CD4-positive, alpha-beta T cell (primary cell): ENCODE data around the gene SLC1A3. TPM values are rescaled to one million over a fixed set of nuclear protein-coding genes. Genes with fewer than 3 reads are reported as not detected.

Experiments
- ATAC-seq: fragments of 200-7000 bp; cut with Tn5 transposase; one replicate; pipeline ENCODE4 v1.10.0; 2022; ENCODE audit warnings: mild to moderate bottlenecking; ENCODE audit not compliant: poor library complexity
- CTCF ChIA-PET: fragments of 350-600 bp; sonication (Branson Sonifier 250); formaldehyde crosslinking; loops from one replicate; lab custom pipeline; 2021; ENCODE audit warnings: antibody characterized with exemption, inconsistent platforms; lab: Charles Lee
- POLR2A ChIA-PET: fragments of 350-600 bp; sonication (Branson Sonifier 250); formaldehyde crosslinking; loops from one replicate; lab custom pipeline; 2021; ENCODE audit warnings: antibody characterized with exemption, inconsistent platforms; lab: Charles Lee
- DNase-seq, 14 experiments: peaks; one replicate each; pipeline ENCODE4 v3.0.0-alpha.2; 2013 to 2020; ENCODE audit warnings: mixed read lengths in 2 of 14
- H3K27ac ChIP-seq, 2 donors: one replicate each; pipeline versions ENCODE4 v1.5.1 to v1.7.0; 2013; ENCODE audit warnings: low read length in 2 of 2, low read depth in 1 of 2, mild to moderate bottlenecking in 1 of 2
- H3K27me3 ChIP-seq, 2 experiments: 1 replicate in 1 of 2; 2 replicates in 1 of 2; pipeline versions ENCODE4 v1.6.1 to v1.7.0; 2013; ENCODE audit warnings: low read length in 2 of 2, control low read depth in 1 of 2, mild to moderate bottlenecking in 1 of 2, moderate library complexity in 1 of 2; ENCODE audit not compliant: insufficient read depth in 2 of 2, control insufficient read depth in 1 of 2
- H3K36me3 ChIP-seq: one replicate; pipeline ENCODE4 v1.6.1; 2013; ENCODE audit warnings: low read length, control low read depth; ENCODE audit not compliant: insufficient read depth
- H3K4me1 ChIP-seq: one replicate; pipeline ENCODE4 v1.6.1; 2013; ENCODE audit warnings: low read length, control low read depth; ENCODE audit not compliant: insufficient read depth
- H3K4me3 ChIP-seq: one replicate; pipeline ENCODE4 v1.5.1; 2013; ENCODE audit warnings: mild to moderate bottlenecking, low read length, moderate library complexity
- H3K9me3 ChIP-seq, 2 experiments: 1 replicate in 1 of 2; 2 replicates in 1 of 2; pipeline versions ENCODE4 v1.6.1 to v1.7.0; 2013; ENCODE audit warnings: low read length in 2 of 2, mild to moderate bottlenecking in 2 of 2, control low read depth in 1 of 2, moderate library complexity in 1 of 2; ENCODE audit not compliant: control insufficient read depth in 1 of 2, insufficient read depth in 1 of 2
- H3K27ac Mint-ChIP-seq: one replicate; pipeline ENCODE4 v1.8.0; 2020; ENCODE audit warnings: mixed read lengths
- H3K27me3 Mint-ChIP-seq: one replicate; pipeline ENCODE4 v1.8.0; 2021; ENCODE audit warnings: mixed read lengths
- H3K36me3 Mint-ChIP-seq: one replicate; pipeline ENCODE4 v1.8.0; 2021; ENCODE audit warnings: low read depth, mixed read lengths
- H3K4me1 Mint-ChIP-seq: one replicate; pipeline ENCODE4 v1.8.0; 2021; ENCODE audit warnings: low read depth, mixed read lengths
- H3K4me3 Mint-ChIP-seq: one replicate; pipeline ENCODE4 v1.8.0; 2020; ENCODE audit warnings: mild to moderate bottlenecking, mixed read lengths
- H3K9me3 Mint-ChIP-seq: one replicate; pipeline ENCODE4 v1.8.0; 2020; ENCODE audit warnings: mixed read lengths
- intact Hi-C, 2 experiments: fragments of 100-400 bp; cut with DNase I in 1 of 2; cut with micrococcal nuclease in 1 of 2; formaldehyde crosslinking; loops; one replicate each; pipeline versions ENCODE4 v1.15.1 to v1.9.0; 2023 to 2025; cut with DNase I, micrococcal nuclease
- total RNA-seq, 174 experiments: library from RNA in 2 of 174; stranded (reverse) in 2 of 174; gene quantifications; one replicate each; pipeline ENCODE4 v1.2.3 and lab custom pipeline; 2021 to 2026
- TF ChIP-seq, protein P1 (sequence below): fragments of 200-600 bp; IDR thresholded peaks from one replicate; pipeline ENCODE4 v1.8.0; 2022; ENCODE audit warnings: antibody characterized with exemption, mild to moderate bottlenecking

The SLC1A3 gene
- total RNA-seq, 2 experiments from 2014 or later: not detected

DNA sequence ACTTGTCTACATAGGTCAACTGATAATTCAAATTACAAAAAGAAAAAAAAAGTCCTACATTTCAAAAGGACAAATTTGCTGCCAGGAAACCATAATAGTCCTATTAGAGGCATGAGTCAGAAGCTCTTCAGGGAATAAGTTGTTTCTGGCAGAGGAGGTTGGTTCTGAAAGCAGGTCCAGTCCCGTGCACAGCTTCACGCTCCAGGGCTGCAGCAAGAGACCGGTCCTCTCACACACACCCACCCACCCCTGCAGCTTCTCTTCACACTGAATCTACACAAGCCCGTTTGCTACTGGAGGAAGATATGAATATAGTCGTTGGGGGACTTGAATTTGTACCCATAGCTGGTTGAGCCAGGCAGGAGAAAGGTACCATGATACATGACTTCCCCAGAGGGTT is 36.9 kb upstream of the SLC1A3 start:
- Mint-ChIP-seq H3K36me3 (no peaks in the 10 kb centered on the region), H3K4me1 (no peaks in the 10 kb centered on the region), H3K9me3 (no peaks in the 10 kb centered on the region), H3K27me3 (no peaks in the 10 kb centered on the region), H3K27ac (no peak overlapping the region), H3K4me3 (no peak overlapping the region)
- no peaks in the 10 kb centered on the region for H3K36me3 ChIP-seq
- H3K27ac ChIP-seq: no peak overlapping the region
- H3K9me3 ChIP-seq: no peaks in the 10 kb centered on the region
- no peak for DNase-seq
- no peaks in the 10 kb centered on the region for H3K4me1 ChIP-seq
- CTCF ChIA-PET: no interaction called here
- intact Hi-C loops: no loop called here
- POLR2A ChIA-PET: no interaction called here
- no peak for ATAC-seq
- TF ChIP-seq, protein P1, sequence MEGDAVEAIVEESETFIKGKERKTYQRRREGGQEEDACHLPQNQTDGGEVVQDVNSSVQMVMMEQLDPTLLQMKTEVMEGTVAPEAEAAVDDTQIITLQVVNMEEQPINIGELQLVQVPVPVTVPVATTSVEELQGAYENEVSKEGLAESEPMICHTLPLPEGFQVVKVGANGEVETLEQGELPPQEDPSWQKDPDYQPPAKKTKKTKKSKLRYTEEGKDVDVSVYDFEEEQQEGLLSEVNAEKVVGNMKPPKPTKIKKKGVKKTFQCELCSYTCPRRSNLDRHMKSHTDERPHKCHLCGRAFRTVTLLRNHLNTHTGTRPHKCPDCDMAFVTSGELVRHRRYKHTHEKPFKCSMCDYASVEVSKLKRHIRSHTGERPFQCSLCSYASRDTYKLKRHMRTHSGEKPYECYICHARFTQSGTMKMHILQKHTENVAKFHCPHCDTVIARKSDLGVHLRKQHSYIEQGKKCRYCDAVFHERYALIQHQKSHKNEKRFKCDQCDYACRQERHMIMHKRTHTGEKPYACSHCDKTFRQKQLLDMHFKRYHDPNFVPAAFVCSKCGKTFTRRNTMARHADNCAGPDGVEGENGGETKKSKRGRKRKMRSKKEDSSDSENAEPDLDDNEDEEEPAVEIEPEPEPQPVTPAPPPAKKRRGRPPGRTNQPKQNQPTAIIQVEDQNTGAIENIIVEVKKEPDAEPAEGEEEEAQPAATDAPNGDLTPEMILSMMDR: no peak
- no peak overlapping the region for H3K4me3 ChIP-seq
- peaks cover 0 to 4% of the 10 kb centered on the region in 2 experiments for H3K27me3 ChIP-seq

DNA sequence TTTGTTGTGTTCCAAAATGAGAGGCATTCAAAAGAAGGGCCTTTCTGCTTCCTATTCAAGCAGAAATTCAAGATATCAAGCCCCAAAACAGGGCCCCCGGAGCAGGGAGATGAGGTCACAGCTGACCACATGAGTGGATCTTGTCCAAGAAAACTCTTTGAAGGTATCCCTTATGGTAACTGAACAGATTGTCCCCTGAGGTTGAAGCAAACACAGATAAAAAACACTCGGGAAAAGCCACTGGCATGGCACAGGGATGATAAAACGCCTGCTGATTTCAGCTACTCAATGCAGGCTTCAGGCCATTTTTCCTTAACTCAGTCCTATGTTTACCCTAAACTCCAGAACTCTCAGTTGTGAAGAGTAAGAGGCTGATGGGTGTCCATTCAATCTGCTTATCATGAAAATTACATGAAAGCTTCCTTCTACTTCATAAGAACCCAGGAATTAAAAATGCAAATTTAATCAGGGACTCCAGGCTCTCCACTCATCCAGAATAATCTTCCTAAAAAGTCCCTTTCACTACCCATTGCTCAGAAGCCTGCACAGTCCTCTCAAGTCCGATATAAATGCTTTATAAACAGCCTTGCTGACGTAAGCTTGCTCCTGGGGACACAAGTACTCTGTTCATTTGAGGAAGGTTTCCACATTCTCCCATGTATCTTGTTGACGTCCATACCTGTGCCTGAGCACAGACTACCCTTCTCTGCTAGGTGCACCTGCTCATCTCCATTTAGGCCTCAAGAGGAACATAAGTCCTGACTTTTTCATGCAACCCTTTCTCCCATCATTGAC is 35.9 kb upstream of the SLC1A3 start:
- H3K4me3 Mint-ChIP-seq: no peak overlapping the region

DNA sequence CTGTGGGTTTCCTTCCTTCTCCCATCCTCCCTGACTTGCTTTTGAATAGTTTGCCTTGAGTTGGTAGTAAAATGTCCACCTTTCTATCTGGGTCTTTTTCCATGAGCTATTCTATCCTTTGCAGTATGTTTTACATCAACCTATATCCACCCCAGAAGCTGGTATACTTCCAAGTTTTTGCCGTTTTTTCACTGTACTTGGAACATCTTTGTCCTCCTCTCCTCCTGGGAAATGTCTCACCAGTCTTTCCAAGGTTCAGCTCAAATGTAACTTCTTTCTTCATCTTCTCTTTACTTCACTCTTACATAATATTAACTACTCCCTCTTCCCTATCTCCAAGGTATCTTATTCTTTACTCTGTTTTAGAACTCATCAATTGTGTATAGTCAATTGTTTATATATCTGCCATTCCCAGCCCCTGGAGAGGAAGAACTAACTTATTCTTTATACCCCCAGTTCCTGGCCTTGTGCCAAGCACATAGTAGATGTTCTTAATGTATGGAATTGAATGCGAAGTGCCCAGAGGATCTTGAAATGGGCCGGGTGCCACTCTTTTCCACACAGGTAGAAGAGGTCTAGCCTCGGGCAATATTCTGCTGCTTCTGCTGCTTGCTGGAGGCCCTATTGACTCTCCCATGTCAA is 34.9 kb upstream of the SLC1A3 start:
- Mint-ChIP-seq H3K9me3 (no peaks in the 10 kb centered on the region), H3K27me3 (no peaks in the 10 kb centered on the region), H3K27ac (no peak overlapping the region), H3K36me3 (no peaks in the 10 kb centered on the region), H3K4me3 (no peak overlapping the region), H3K4me1 (no peaks in the 10 kb centered on the region)
- TF ChIP-seq, protein P1: no peak
- H3K36me3 ChIP-seq: no peaks in the 10 kb centered on the region
- H3K4me3 ChIP-seq: no peak overlapping the region
- no peaks in the 10 kb centered on the region for H3K4me1 ChIP-seq
- intact Hi-C loops: no loop called here
- ATAC-seq (no peak), DNase-seq (no peak)
- ChIA-PET CTCF (no interaction called here), POLR2A (no interaction called here)
- no peak overlapping the region for H3K27ac ChIP-seq
- H3K27me3 ChIP-seq: peaks cover 0 to 4% of the 10 kb centered on the region in 2 experiments
- no peaks in the 10 kb centered on the region for H3K9me3 ChIP-seq

More for the DNA sequence above, 35.9 kb upstream of the SLC1A3 start:
- DNase-seq (no peak), ATAC-seq (no peak)
- H3K27ac ChIP-seq: no peak overlapping the region
- CTCF ChIA-PET: no interaction called here
- no peaks in the 10 kb centered on the region for H3K36me3 ChIP-seq
- TF ChIP-seq, protein P1: no peak
- no peaks in the 10 kb centered on the region for H3K9me3 ChIP-seq
- Mint-ChIP-seq H3K36me3 (no peaks in the 10 kb centered on the region), H3K27me3 (no peaks in the 10 kb centered on the region), H3K4me1 (no peaks in the 10 kb centered on the region), H3K27ac (no peak overlapping the region), H3K9me3 (no peaks in the 10 kb centered on the region)
- H3K4me3 ChIP-seq: no peak overlapping the region
- H3K27me3 ChIP-seq: peaks cover 0 to 4% of the 10 kb centered on the region in 2 experiments
- no peaks in the 10 kb centered on the region for H3K4me1 ChIP-seq
- POLR2A ChIA-PET: no interaction called here
- intact Hi-C loops: no loop called here
